Suppressor macrophage treated with lipopolysaccharide for 4 hours (primary cell): ENCODE measurements around the gene DYNC1I1.

ENCODE experiments used
- DNase-seq: peaks from one replicate; pipeline ENCODE4 v3.0.0-alpha.2; 2020

The DYNC1I1 gene

GRCh38 chr7:95794917-95795515, 22.7 kb downstream of the DYNC1I1 start:
- peak; percentile 35 for DNase-seq

- DNase-seq, result no peak
Observed at GRCh38 chr7:95796617-95797016, 24.3 kb downstream of the DYNC1I1 start.

- no peak for DNase-seq
Observed at GRCh38 chr7:95798401-95798930, 26.1 kb downstream of the DYNC1I1 start.

- no peak for DNase-seq
Observed at GRCh38 chr7:95800787-95801186, 28.4 kb downstream of the DYNC1I1 start.

GRCh38 chr7:95802270-95802669, 29.9 kb downstream of the DYNC1I1 start:
- DNase-seq, result no peak

- no peak for DNase-seq
Observed at GRCh38 chr7:95804052-95804451, 31.7 kb downstream of the DYNC1I1 start.

- DNase-seq, result no peak
Observed at GRCh38 chr7:95805909-95806308, 33.6 kb downstream of the DYNC1I1 start.

GRCh38 chr7:95808396-95808795, 36.0 kb downstream of the DYNC1I1 start:
- DNase-seq, result no peak

- DNase-seq, result no peak
Observed at GRCh38 chr7:95811846-95812445, 39.6 kb downstream of the DYNC1I1 start.

GRCh38 chr7:95814721-95815120, 42.4 kb downstream of the DYNC1I1 start:
- DNase-seq, result no peak

- no peak for DNase-seq
Observed at GRCh38 chr7:95817866-95818640, 45.7 kb downstream of the DYNC1I1 start.

- no peak for DNase-seq
Observed at GRCh38 chr7:95820778-95821177, 48.4 kb downstream of the DYNC1I1 start.

GRCh38 chr7:95822717-95823116, 50.4 kb downstream of the DYNC1I1 start:
- DNase-seq, result no peak

GRCh38 chr7:95824616-95825015, 52.3 kb downstream of the DYNC1I1 start:
- no peak for DNase-seq

- no peak for DNase-seq
Observed at GRCh38 chr7:95828824-95829790, 56.8 kb downstream of the DYNC1I1 start.

GRCh38 chr7:95840953-95841950, 68.9 kb downstream of the DYNC1I1 start:
- no peak for DNase-seq

GRCh38 chr7:95843286-95843685, 70.9 kb downstream of the DYNC1I1 start:
- no peak for DNase-seq

- no peak for DNase-seq
Observed at GRCh38 chr7:95845007-95845406, 72.7 kb downstream of the DYNC1I1 start.

- DNase-seq, result no peak
Observed at GRCh38 chr7:95847061-95847460, 74.7 kb downstream of the DYNC1I1 start.

GRCh38 chr7:95859429-95859828, 87.1 kb downstream of the DYNC1I1 start:
- no peak for DNase-seq

- DNase-seq, result no peak
Observed at GRCh38 chr7:95861041-95861440, 88.7 kb downstream of the DYNC1I1 start.
